OCI-LY7 (cell line): ENCODE measurements around the gene PRR7. TPM values are rescaled to one million over a fixed set of nuclear protein-coding genes. Genes with fewer than 3 reads are reported as not detected.
A peak's percentile ranks its signal among the peaks of the same experiment; 100 is the strongest.

Experiments used
- BruUV-seq: library from RNA; stranded (reverse); fragments of 400-500 nt; replicated peaks from 2 replicates; lab custom pipeline; 2021; lab: Mats Ljungman, UMichigan
- CTCF ChIA-PET: fragments of 300-600 bp; sonication (Branson Sonifier 250); formaldehyde crosslinking; loops from one replicate; lab custom pipeline; 2022; ENCODE audit warnings: antibody characterized with exemption; ENCODE audit not compliant: unreplicated experiment; lab: Charles Lee
- POLR2A ChIA-PET: fragments of 300-600 bp; sonication (Branson Sonifier 250); formaldehyde crosslinking; loops from one replicate; lab custom pipeline; 2022; ENCODE audit warnings: antibody characterized with exemption; lab: Charles Lee
- DNase-seq: peaks from one replicate; pipeline ENCODE4 v3.0.0-alpha.2; 2015; ENCODE audit warnings: low spot score
- H2AFZ ChIP-seq: fragments of 200-600 bp; sonication (generic), shearing (Covaris generic); 2 replicates; pipeline ENCODE4 v1.6.1; 2014; ENCODE audit warnings: mild to moderate bottlenecking, antibody characterized with exemption, low read length, moderate library complexity
- H3K27ac ChIP-seq: fragments of 200-600 bp; sonication (generic); 2 replicates; pipeline ENCODE4 v1.5.1; 2014; ENCODE audit warnings: mixed run types, low read depth, mild to moderate bottlenecking, moderate library complexity, low read length, inconsistent platforms; ENCODE audit not compliant: poor library complexity, severe bottlenecking
- H3K36me3 ChIP-seq: fragments of 200-600 bp; sonication (generic); 2 replicates; pipeline ENCODE4 v1.6.1; 2014; ENCODE audit warnings: mild to moderate bottlenecking, antibody characterized with exemption, low read length, moderate library complexity, mixed read lengths; ENCODE audit not compliant: insufficient read depth
- H3K4me1 ChIP-seq: fragments of 200-600 bp; sonication (generic); 2 replicates; pipeline ENCODE4 v1.5.1; 2014; ENCODE audit warnings: mild to moderate bottlenecking, low read length; ENCODE audit not compliant: insufficient read depth, poor library complexity, severe bottlenecking
- H3K4me2 ChIP-seq: fragments of 200-600 bp; sonication (generic); 2 replicates; pipeline ENCODE4 v1.6.1; 2014; ENCODE audit warnings: mild to moderate bottlenecking, low read length
- H3K4me3 ChIP-seq: fragments of 200-600 bp; sonication (generic); 2 replicates; pipeline ENCODE4 v1.5.1; 2014; ENCODE audit warnings: mild to moderate bottlenecking, low read depth, low read length; ENCODE audit not compliant: poor library complexity, severe bottlenecking
- H3K79me2 ChIP-seq: fragments of 200-600 bp; sonication (generic); 2 replicates; pipeline ENCODE4 v1.6.1; 2016; ENCODE audit warnings: low read depth, mild to moderate bottlenecking, low read length, moderate library complexity, mixed read lengths; ENCODE audit not compliant: insufficient read depth
- H3K9me2 ChIP-seq: fragments of 200-600 bp; sonication (generic); 2 replicates; pipeline ENCODE4 v1.6.1; 2016; ENCODE audit warnings: mild to moderate bottlenecking, low read length, mixed read lengths; ENCODE audit not compliant: insufficient read depth
- H3K9me3 ChIP-seq: fragments of 200-600 bp; sonication (generic); 2 replicates; pipeline ENCODE4 v1.6.1; 2014; ENCODE audit warnings: mild to moderate bottlenecking, mixed run types, low read length, mixed read lengths
- H4K20me1 ChIP-seq: fragments of 200-600 bp; sonication (generic); 2 replicates; pipeline ENCODE4 v1.6.1; 2014; ENCODE audit warnings: mild to moderate bottlenecking, antibody characterized with exemption, low read length, moderate library complexity, mixed read lengths; ENCODE audit not compliant: insufficient read depth
- EZH2phosphoT487 ChIP-seq: fragments of 200-600 bp; sonication (generic); IDR thresholded peaks from 2 replicates; pipeline ENCODE4 v1.6.1; 2018; ENCODE audit warnings: low read depth, borderline replicate concordance, mild to moderate bottlenecking, mixed run types, antibody characterized with exemption, low read length, moderate library complexity, mixed read lengths
- intact Hi-C: fragments of 100-400 bp; cut with micrococcal nuclease; formaldehyde crosslinking; loops from one replicate; pipeline ENCODE4 v1.10.0; 2022; ENCODE audit not compliant: unreplicated experiment
- total RNA-seq, 2 experiments: library from RNA; depleted of rRNA in 1 of 2; stranded (reverse); fragments of >200 nt in 1 of 2; shearing (Covaris generic) in 1 of 2; gene quantifications; 2 replicates each; pipeline ENCODE4 v1.2.3, GENCODE V29; 2014 to 2022
- TF ChIP-seq, protein P1 (sequence below): fragments of 200-600 bp; sonication (generic); conservative IDR thresholded peaks from 2 replicates; pipeline ENCODE4 v1.5.1; 2014; ENCODE audit warnings: mild to moderate bottlenecking, antibody characterized with exemption, low read length, moderate library complexity, mixed read lengths

Gene PRR7
- total RNA-seq, 2 experiments from 2014 or later, result 12.8 to 13.6 TPM

- TF ChIP-seq, protein P1, sequence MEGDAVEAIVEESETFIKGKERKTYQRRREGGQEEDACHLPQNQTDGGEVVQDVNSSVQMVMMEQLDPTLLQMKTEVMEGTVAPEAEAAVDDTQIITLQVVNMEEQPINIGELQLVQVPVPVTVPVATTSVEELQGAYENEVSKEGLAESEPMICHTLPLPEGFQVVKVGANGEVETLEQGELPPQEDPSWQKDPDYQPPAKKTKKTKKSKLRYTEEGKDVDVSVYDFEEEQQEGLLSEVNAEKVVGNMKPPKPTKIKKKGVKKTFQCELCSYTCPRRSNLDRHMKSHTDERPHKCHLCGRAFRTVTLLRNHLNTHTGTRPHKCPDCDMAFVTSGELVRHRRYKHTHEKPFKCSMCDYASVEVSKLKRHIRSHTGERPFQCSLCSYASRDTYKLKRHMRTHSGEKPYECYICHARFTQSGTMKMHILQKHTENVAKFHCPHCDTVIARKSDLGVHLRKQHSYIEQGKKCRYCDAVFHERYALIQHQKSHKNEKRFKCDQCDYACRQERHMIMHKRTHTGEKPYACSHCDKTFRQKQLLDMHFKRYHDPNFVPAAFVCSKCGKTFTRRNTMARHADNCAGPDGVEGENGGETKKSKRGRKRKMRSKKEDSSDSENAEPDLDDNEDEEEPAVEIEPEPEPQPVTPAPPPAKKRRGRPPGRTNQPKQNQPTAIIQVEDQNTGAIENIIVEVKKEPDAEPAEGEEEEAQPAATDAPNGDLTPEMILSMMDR, result no peak
- TF ChIP-seq EZH2phosphoT487, result no peak
- no TSS peak for BruUV-seq
- Histone ChIP-seq H3K4me1 (peaks cover 72% of the 10 kb centered on the region), H3K36me3 (peaks cover 29% of the 10 kb centered on the region), H3K4me3 (no peak overlapping the region), H3K79me2 (no peaks in the 10 kb centered on the region), H2AFZ (no peak overlapping the region), H4K20me1 (peaks cover 6% of the 10 kb centered on the region; the same call in 1 of the 2 replicates), H3K9me2 (no peaks in the 10 kb centered on the region), H3K4me2 (no peak overlapping the region), H3K27ac (no peak overlapping the region), H3K9me3 (no peaks in the 10 kb centered on the region)
- CTCF ChIA-PET, result interaction anchor here (1.4 kb wide), 1 partner anchor 9 kb away, joined by 5 read pairs; the partner anchor contains the start of gene DOK3
- intact Hi-C loops, result loop anchor here (10.0 kb wide), 1 partner anchor 615 kb away; the partner anchor contains the start of gene N4BP3
- DNase-seq, result no peak
- POLR2A ChIA-PET, result no interaction called here
Observed at GRCh38 chr5:177499842-177500241, 53.2 kb downstream of the PRR7 start.

DNA sequence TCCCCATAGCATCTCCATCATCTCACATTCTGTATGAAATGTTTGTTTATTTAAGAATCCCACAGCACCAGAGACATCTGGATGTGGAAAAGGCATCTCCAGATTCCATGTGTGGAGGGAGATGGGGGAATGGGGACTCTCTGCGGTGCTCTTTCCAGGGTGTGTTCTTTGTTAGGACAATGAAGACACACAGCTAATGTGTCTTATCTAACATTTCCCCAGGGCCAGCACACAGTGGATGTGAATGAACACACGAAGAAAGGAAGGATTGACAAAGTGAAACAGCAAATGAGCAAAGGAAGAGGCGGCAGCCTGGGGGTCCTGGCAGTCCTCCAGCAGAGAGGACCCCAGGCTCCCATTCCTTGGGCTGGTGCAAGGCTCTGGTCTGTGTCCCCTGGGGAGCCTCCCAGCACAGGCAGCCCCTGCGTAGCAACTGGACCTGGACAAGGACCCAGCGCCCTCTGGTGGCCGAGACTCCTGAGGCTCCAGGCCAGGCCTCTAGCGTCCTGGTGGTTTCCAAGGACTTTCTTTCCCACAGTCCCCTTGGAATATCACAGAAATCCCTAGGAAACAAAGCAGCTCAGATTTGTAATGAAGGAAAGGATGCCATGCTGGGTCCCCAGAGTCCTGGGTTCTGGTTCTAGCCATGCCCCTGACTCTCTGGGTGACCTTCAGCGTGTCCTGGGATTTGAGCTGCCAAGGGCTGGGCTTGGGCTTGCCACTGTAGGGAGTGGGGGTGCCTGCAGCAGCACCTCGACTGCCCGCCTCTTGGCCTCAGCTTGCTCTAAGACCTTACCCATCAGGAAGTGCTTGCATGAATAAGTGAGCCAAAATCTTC lies 54.3 kb downstream of the PRR7 start:
- peaks cover 6% of the 10 kb centered on the region; the same call in 1 of the 2 replicates for H4K20me1 ChIP-seq
- H3K9me2 ChIP-seq, result no peaks in the 10 kb centered on the region
- intact Hi-C loops, result loop anchor here (10.0 kb wide), 1 partner anchor 614 kb away; the partner anchor contains the start of gene N4BP3
- TF ChIP-seq, protein P1, result peak; percentile 98
- TF ChIP-seq EZH2phosphoT487, result no peak
- no peaks in the 10 kb centered on the region for H3K79me2 ChIP-seq
- peak overlapping the region; percentile 71 for H3K4me2 ChIP-seq
- H3K4me1 ChIP-seq, result peaks cover 71% of the 10 kb centered on the region
- DNase-seq, result peak; percentile 86
- CTCF ChIA-PET, result interaction anchor here (0.5 to 2.4 kb wide), 5 partner anchors 8 to 196 kb away, joined by 3 to 6 read pairs (median 4); partner anchors contain the start of gene DOK3
- H3K36me3 ChIP-seq, result peaks cover 38% of the 10 kb centered on the region
- no peak overlapping the region for H2AFZ ChIP-seq
- BruUV-seq, result no TSS peak
- H3K4me3 ChIP-seq, result peak overlapping the region; percentile 35
- POLR2A ChIA-PET, result interaction anchor here (0.6 to 2.1 kb wide), 2 partner anchors 9 to 38 kb away, joined by 3 to 10 read pairs; partner anchors contain the start of gene DOK3
- H3K27ac ChIP-seq, result peak overlapping the region; percentile 94
- no peaks in the 10 kb centered on the region for H3K9me3 ChIP-seq
